ENCODE data around the gene LRP1.
"Not testable (repeated sequence)": the region's sequence is repeated elsewhere in the genome, so short reads cannot be mapped to it uniquely, and the experiment has no call there.

The LRP1 gene

DNA sequence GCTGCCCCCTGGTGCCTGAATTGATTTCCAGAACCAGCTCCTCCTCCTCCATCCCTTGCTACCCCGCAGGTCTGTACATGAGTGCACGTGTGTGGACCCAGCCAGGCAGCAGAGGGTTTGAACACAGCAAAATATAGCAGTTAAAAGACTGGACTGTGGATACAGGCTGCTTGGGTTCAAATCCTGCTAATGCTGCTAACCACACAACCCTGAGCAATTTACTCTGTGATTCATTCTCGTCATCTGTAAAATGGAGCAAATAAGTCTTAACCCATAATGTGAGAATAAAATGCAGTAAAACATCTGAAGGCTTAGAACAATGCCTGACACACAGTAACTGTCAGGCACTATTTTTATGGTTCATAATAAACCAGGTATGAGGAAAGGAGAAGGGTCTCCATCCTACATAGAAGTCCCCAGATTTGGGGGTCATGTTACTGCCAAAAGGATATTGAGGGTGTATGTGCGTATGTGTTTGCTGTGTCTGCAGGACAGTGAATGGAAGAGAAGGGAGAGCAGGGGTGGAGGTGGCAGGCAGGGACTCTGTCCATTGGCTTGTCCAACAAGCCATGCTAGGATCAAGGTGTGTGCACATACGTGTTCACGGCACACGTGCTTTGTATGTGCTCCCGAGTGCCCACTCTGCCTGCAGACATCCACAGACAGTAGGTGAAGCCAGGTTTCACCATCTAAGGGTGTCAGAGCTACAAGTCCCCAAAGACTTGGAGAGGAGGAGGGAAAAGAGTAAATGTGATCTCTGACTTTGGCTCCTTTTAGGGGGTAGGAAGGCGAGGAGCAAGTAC is 15.6 kb upstream of the LRP1 start:
- DNase-seq, result no peak

DNA sequence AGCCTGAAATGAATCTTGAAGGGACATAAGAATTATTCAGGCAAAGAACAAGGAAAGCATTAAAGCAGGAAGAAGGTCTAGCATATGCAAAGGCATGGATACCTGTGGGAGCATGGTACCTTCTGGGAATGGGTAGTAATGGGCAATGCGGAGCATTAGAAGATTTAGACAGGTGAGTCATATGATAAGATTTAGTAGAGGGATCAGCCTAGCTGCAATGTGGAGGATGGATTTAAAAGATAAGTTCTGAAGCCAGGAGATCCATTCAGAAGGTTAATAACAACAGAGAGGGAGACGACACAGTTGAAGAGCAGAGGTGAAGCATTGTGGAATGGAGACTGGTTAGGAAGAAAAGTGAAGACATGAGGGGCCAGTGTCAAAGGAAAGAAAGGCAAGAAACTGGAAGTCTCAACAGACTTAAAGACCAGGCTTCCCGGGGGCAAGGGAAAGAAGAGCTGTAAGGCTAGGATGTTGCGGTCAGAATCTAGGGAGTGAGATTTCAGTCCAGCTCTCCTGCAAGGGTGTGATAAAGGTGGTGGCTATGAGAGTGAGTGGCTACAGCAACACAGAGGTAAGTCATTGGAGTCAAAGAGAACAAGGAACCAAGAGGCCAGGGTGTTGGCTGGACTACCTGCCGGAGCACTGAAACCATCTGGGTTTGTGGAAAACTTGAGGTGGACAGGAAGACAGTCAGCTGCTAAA is 11.6 kb upstream of the LRP1 start:
- DNase-seq, result no peak

DNA sequence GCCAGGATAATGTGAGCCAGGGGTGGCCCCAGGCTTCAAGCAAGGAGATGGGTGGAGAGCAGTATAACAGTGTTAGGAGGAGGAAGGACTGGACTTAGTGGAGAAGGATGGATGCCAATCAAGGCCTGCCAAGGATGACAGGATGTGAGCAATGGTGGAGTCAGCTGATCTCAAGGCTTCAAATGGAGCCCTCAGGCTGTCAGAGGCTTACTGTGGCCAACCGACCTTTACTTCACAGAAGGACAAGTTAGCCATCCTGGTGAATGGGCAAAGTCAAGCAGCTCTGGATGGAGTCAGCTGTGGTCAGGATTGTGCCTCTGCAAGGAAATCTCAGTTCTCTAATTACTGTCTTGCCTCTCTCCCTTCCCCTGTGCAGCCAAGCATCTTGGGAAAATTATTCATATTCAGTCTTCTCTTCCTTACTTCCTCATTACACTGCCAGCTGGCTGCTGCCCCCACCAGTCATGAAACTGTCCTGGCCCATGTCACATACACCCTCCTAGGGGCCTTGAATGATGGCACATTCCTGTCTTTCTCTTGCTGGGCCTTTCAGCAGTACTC is 9.5 kb upstream of the LRP1 start:
- DNase-seq, result no peak

DNA sequence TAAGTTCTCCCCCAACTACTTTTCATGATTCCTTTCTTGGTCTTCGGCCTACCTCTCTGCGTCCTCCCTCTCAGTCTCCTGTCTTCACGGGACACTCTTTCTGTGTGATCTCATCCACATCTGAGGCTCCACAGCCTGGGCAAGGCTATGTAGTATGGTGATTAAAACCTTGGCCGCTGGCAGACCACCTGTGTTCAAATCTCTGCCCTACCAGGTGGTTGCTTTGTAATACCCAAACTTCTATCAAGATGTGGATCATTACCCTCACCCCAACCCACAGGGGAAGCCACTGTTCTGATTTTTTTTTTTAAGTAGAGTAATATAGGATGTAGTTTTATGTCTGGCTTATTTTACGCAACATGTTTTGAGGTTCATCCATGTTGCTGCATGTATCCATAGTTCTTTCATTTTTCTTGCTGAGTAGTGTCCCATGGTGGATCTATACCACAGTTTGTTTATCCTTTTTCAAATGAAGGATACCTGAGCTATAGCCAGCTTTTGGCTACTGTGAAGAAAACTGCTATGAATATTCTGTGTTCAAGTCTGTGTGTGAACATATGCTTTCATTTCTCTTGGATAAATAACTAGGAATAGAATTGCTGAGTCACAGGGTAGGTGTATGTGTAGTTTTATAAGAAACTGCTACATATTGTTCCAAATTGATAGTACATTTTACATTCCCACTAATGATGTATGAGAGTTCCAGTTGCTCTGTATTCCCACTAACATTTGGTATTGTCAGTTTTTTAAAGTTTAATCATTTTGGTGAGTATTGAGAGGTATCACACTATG is 8.8 kb upstream of the LRP1 start:
- DNase-seq, result no peak

DNA sequence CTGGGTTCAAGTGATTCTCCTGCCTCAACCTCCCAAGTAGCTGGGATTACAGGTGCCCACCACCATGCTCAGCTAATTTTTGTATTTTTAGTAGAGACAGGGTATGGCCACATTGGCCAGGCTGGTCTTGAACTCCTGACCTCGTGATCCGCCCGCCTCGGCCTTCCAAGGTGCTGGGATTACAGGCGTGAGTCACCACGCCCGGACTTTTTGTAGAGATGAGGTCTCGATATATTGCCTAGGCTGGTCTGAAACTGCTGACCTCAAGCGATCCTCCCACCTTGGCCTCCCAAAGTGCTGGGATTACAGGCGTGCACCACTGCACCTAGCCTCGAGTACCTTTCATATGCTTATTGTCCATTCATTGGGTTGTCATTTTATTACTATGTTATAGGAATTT is 7.6 kb upstream of the LRP1 start:
- DNase-seq, result not testable (repeated sequence)

DNA sequence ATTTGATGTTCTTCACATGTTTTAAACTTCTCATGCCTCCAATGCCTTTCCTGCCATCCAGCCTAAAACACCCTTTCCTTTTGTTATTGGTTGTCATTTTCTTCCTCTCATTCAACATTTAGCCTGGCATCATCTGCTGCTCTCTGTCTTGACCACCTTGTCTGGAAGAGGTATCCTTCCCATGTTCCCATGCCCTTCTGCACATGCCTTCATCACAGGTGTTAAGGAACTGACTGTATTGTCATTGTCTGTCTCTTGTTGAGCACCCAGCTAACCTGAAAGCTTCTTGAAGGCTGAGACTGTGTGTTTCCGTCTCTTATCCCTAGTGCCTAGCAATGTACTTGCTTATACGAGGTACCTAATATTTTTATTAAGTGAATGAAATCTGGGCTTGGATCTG is 4.5 kb upstream of the LRP1 start:
- no peak for DNase-seq

DNA sequence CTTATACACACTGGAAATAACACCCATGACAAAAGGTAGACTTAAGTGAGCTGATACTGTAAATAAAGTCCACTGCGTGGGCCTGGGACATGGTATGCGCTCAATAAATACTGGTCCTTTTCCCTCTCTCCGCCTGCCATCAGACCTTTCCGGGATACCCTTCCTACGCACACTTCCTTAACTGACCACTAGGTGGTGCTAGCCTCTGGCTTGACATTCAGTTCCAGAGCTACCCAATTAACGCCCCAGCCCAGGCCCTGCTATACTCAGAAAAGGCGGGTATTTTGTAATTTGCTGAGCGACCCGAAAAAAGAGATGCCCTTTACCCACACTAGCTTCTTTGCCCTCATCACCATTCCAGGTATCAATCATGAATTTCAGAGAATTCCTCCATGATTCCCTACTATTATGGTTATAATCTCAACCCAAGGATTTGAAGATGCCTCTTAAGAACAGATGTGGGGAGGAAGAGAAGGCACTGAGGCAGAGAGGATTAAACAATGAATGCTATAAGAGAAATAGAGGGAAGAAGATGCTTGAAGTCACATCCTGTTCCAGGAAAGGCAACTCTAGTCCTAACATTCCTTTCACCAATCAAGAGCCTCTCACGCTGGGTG is 3.9 kb upstream of the LRP1 start:
- peak in 12 of 14 donors; percentile 19 to 67 (median 48) for DNase-seq

DNA sequence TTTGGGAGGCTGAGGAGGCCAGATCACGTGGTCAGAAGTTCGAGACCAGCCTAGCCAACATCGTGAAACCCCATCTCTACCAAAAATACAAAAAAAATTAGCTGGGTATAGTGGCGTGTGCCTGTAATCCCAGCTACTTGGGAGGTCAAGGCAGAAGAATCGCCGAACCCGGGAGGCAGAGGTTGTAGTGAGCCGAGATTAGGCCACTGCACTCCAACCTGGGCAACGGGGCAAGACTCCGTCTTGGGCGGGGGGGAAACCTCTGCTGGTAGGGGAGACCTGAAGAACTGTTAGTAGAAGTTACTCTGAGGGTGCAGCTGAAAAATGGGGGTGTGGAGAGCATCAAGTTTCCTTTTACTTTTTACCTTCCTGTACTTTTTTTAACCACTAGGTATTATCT is 2.2 kb upstream of the LRP1 start:
- no peak for DNase-seq

DNA sequence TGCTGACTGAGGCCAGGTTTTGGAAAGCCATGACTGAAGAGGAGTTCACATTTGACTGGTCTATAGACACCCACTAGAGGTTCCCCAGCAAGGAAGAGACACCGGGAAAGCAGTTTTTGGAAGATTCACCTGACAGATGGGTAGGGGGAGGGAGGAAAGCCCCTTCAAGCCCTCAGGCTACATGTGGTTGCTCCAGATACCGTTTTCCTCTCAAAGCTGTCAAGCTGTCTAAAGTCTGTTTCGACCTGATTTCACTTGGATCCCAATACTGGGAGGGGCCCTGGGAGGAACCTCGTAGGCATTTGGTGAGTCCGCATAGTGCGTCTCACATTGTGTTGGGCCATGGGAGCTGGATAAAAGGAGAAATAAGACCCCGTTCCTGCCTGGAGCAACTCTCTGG is 1.7 kb upstream of the LRP1 start:
- DNase-seq, result no peak

DNA sequence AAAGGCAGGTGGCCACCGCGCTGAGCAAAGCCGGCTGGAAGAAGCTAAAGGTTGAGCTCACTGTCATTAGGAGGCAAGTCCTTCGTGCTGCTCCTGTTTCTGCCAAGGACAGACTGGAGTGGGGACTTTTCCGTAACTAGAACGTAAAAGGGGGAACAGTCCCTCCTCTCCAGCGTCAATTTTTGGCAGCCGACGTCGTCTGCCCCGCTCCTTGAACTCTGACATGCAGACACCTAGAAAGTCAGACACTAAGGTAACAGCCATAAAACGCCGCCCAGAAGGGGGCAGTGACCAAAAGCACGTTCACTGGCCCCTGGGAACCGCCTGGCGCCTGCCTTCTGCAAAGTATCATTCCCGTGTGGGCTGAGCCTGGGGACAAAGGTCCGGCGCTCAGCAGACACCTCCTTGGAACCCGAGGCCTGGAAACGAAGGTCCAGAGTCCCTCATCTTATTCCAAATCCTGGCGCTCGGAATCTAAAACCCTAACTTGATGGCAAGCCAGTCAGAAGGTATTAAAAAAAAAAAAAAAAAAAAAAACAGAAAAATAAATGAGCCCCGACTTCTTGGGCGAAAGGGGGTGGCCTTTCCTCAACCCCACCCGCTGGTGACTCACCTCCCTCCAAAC is 1.1 kb upstream of the LRP1 start:
- peak in 7 of 14 donors; percentile 39 to 71 (median 52) for DNase-seq

DNA sequence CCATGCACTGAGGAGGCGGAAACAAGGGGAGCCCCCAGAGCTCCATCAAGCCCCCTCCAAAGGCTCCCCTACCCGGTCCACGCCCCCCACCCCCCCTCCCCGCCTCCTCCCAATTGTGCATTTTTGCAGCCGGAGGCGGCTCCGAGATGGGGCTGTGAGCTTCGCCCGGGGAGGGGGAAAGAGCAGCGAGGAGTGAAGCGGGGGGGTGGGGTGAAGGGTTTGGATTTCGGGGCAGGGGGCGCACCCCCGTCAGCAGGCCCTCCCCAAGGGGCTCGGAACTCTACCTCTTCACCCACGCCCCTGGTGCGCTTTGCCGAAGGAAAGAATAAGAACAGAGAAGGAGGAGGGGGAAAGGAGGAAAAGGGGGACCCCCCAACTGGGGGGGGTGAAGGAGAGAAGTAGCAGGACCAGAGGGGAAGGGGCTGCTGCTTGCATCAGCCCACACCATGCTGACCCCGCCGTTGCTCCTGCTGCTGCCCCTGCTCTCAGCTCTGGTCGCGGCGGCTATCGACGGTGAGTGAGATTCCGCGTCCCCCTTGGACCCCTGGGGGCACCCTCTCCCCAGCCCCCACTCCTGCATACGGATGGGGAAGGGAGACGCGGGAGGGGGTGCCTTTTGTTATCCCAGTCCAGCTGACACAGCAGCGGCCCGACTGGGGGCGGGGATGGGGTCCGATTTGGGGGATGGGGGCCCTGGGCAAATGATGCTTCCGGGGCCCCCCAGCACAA is 400 bp downstream of the LRP1 start:
- DNase-seq, result peak in 1 of 14 donors; percentile 40

DNA sequence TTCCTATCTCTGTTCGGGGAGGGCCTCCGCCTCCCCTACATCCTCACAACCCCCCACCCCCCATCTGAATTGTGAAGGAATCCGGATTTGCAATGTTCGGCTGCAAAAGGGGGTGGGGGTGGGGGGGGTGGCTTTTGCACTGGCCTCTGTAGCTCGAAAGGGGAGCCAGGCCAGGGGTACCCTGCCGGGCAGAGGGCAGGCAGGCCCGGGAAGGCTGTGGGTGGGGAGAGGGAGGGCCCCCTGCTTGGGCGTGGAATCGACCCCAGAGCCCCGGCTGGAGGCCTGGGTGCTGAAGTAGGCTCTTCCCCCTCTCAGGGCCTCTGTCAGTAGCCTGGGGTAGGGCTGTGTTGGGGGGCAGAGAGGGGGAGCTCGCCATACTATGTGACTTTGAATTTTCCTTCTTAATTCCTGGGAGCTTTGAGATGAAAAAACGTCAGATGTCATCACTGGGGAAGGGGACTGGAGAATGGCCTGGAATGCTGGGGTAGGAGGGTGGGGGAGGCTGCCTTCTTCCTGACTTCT is 1.1 kb downstream of the LRP1 start:
- DNase-seq, result peak in 4 of 14 donors; percentile 34 to 47 (median 40)

DNA sequence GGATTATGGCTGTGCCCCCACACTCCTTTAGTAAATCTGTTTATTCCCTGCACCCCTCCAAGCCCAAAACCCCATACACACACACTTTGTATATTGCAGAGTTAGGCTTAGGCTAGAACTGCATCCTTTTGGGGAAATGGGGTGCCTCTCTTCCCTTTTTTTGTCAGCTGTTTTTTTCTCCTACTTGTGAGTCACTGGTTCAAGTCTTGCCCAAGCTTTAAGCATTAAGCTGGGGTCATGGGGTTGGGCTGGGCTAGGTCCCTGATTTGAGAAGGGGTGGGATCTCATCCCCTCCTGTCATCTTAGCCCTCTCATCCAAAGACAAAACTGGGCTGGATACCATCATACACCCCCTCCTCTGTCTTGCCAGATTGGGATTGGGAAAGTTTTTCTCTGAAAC is 1.6 kb downstream of the LRP1 start:
- DNase-seq, result peak in 1 of 14 donors; percentile 47

DNA sequence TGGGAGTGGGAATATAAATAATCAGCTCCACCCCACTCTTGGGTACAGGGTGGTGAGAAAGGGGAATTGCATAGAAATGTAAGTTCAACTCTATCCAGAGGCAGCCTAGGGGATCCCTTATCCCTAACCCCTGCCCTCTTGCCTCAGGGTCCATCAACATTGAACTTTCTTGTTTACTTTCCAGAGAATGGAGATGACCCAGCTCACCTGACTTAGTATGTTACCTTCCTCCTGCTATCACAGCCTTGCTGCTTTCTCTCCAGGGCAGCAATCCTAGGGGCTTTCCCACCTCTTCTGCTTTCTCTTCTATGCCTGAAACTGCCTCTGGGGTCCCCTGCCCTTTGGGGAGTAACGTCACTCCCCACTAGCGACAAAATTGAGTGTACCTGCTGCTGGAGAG is 2.7 kb downstream of the LRP1 start:
- DNase-seq, result no peak

DNA sequence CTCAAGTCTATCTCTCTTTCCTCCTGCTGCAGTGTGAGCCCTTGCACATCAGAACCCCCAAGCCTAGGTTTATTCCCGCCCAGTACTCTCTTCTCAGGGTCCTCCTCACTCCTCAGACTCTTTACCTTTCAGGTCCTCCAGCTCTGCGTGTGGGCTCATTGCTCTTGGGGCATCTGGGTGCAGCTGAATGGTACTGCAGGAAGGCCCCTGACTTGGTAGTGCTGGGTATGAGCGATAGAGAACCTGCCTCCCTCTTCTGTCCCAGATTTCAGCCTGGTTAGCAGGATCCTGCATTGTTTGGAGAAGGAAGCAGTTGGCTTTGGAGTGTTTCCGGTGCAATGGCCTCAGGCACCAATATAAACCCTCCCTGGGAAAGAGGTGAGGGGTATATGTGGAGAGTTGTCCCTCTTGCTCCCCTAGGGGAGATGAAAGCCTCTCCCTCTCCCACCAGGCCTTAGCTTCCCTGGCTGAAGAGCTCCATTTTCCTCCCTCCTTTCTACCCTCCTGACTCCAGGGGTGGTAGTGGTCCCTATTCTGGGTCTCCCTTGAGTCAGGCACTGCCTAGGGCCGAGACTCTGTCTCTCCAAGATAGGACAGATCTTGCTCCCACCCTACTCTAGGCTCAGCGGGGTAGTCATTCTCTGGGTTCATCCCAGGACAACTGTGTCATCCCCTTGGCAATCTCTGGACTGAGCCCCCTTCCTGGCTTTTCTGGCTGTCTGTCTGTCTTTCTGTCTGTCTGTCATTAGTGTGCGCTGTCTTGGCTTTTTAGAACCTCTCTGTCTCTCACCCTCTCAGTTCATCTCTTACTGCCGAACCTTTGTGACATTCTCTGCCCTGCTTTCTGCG is 3.8 kb downstream of the LRP1 start:
- DNase-seq, result peak in 1 of 14 donors; percentile 22

DNA sequence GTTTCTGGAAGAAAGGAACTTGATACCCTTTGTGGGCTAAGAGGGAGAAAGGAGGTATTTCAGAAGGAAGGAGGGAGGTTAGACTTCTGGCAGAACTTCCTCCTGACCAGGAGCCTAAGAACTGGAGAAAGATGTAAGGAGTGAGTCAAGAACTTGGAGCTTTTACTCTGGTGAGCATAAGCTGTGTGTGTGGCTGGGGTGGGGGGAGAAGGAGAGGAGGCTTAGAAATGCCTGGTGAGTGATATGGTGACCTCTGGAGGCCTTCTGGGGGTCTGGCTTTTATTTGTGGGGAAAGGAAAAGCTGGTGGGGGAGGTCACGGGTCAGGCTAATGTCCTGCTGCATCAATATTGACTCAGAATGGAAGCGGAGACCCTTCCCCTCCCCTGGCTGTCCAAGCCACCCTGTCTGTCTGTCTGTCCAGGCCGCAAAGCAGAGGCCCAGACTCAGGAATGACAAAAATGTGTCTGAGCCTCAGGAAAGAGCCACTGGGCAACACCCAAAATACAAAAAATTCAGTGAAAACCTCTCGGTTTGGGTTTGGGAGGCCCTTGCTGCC is 4.8 kb downstream of the LRP1 start:
- no peak for DNase-seq

DNA sequence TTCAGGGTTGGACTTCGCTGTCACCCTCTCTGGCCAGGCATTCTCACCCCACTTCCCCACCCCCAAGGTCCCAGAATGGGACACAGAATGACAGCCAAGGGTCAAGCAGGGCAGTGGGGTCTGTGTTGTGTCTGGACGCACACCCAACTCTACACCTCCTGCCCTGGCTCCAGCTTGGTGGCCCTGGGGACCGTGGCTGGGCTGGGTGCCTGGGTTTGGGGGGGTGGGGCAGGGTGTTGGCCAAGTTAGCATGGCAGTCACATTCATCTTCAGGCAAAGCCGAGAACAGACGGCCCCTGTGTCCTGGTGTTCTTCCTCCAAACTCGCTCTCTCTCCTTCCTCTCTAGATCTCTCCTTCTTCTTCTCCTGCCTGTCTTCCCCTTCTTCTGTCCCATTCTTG is 5.6 kb downstream of the LRP1 start:
- DNase-seq, result peak in 9 of 14 donors; percentile 28 to 67 (median 37)

DNA sequence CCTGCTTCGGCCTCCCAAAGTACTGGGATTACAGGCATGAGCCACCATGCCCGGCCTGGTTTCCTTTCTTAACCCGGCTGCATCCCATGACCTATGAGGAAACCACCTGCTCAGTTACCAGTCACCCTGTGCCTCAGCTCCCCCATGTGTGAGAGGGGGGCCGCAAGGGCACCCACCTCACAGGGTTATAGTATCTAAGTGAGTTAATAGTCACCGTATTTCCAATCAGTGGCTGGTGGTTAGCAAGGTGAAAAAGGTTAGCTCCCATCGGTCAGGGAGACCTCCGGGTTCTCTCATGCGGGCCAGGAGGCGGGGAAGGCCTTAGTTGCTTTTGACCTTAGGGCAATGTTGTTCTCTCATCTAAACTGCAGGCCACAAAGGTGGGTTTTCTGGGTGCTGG is 6.7 kb downstream of the LRP1 start:
- no peak for DNase-seq

DNA sequence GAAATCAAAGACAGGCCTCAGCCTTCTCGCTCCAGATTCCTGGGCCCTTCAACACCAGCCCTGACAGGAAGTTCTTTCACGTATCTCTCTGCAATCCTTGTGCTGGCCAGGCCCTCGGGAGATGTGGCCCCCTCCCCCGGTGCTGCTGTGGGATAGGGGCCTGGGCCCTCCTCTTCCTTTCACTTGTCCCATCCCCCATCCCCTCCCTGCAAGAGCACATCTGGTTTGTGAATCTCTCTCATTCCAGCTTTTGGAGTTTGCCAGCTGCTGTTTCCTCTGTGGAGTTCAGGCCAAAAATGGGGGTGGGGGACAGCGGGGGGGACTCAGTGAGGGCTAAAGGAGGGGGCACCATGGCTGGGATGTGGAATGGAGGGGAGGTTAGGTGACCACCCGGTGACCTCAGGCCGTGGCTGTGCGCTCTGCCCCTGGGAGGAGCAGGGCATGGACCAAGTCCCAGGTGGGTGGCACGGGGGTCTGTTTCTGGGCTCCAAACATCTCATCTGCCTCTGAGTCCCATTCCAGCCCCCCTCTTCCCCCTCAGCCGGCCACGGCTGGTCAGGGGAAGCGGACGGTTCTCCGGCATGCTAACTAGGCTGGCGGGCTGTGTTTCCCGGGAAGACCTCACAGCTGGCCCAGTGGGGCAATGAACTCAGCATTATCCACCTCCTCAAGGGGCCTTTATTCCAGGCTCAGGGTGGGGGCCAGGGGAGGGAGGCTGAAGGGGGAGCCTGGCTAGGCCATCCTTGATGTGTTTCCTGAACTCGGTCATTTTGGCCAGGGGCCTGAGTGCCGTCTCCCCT is 7.4 kb downstream of the LRP1 start:
- peak in 12 of 14 donors; percentile 25 to 86 (median 66) for DNase-seq

All from C1 segment of cervical spinal cord (tissue), 14 donors.